Spleen (tissue), 7 donors: ENCODE results near the gene AMPH.

Experiments used
- POLR2A ChIP-seq, 3 donors: fragments of 450-650 bp; IDR thresholded peaks; one replicate each; pipeline ENCODE4 v1.5.1; 2017; ENCODE audit warnings: antibody characterized with exemption in 3 of 3, mild to moderate bottlenecking in 1 of 3
- TF ChIP-seq, protein P1 (sequence below), 11 experiments: fragments of 200-600 bp in 7 of 11; fragments of 450-650 bp in 4 of 11; sonication (generic) in 4 of 11; IDR thresholded peaks in 8 of 11; conservative IDR thresholded peaks in 3 of 11; 1 replicate in 7 of 11; 2 replicates in 4 of 11; pipeline versions ENCODE4 v1.4.0 to v1.8.0; 2016 to 2021; ENCODE audit warnings: antibody characterized with exemption in 11 of 11, inconsistent platforms in 4 of 11, mild to moderate bottlenecking in 1 of 11
- donor health status: DM: no; HTN: no; CAD: no; lungs with moderate emphysema.
- donor health status: DM: no; HTN: no; CAD: no.
- donor health status: DM: no; HTN: no; CAD: no.

DNA sequence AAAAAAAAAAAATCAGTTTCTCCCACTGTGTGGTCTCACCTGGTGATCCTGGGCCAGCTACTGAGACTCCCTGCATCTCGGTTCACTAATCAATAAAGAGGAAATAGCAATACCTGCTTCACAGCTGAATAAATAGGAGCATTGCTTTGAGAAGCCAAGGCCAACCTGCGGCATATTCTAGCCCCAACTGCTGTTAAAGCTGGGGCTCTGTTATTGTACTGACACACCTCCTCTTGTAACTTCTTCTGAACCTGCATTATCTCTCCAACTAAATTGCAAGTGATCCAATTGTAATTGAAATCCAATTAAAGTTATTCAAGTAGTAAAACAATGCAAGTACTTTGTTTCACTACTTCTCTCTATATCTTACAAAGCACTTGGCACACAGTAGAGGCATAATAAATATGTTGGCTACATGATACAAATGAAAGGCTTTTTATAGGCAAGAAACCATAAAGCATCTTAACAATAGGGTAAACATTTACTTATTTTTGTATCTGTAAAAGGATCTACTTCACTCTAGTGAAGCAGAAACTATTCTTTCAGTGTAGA is 38.4 kb downstream of the AMPH start:
- TF ChIP-seq, protein P1, sequence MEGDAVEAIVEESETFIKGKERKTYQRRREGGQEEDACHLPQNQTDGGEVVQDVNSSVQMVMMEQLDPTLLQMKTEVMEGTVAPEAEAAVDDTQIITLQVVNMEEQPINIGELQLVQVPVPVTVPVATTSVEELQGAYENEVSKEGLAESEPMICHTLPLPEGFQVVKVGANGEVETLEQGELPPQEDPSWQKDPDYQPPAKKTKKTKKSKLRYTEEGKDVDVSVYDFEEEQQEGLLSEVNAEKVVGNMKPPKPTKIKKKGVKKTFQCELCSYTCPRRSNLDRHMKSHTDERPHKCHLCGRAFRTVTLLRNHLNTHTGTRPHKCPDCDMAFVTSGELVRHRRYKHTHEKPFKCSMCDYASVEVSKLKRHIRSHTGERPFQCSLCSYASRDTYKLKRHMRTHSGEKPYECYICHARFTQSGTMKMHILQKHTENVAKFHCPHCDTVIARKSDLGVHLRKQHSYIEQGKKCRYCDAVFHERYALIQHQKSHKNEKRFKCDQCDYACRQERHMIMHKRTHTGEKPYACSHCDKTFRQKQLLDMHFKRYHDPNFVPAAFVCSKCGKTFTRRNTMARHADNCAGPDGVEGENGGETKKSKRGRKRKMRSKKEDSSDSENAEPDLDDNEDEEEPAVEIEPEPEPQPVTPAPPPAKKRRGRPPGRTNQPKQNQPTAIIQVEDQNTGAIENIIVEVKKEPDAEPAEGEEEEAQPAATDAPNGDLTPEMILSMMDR (IDR thresholded peaks at IDR 0.05 in 8 of 11, conservative IDR thresholded peaks at IDR 0.05 in 3 of 11), result no peak
- no peak for TF ChIP-seq POLR2A (IDR thresholded peaks at IDR 0.05)
